ENCODE data around the gene PLK3.

PLK3 gene

DNA sequence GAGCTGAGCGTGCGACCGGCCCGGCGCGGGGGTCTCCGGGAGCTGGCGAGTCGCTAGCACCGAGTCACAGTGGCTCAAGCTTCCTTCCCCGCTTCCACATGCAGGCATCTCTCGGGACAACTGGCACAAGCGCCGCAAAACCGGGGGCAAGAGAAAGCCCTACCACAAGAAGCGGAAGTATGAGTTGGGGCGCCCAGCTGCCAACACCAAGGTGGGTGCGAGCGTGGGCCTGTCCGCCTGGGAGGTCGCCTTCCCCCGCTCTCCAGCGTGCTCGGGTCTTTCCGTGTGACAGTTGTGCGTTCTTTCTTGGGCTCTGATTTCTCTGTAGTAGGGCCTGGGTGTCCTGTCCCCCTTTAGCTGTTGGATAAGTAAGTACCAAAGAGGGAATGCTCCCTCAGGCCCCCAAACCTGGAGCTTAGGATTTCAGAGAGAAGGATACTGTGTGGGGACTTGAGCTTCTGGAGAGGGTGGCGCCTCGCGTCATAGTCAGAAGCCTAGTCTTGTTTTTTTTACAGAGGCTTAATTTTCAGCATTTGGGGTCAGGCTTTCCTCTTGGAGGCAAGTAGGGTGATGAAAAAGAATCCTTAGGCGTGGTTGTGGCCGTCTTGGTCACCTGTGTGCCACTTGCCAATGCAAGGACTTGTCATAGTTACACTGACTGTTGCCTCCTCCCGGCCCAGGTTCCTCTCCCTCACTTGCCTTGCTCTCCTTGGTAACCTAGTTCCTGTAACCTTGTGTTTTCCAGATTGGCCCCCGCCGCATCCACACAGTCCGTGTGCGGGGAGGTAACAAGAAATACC lies 24.0 kb upstream of the PLK3 start:
- DNase-seq (ENCODE audit: extremely low spot score): no peak
- CTCF ChIA-PET: interaction anchor here (0.9 to 3.1 kb wide), 9 partner anchors 9 to 48 kb away, joined by 3 to 13 read pairs (median 4); partner anchors contain the start of genes PLK3 and RNU5D-1
- no peak for TF ChIP-seq CTCF (IDR thresholded peaks at IDR 0.05; ENCODE audit: control extremely low read depth, extremely low read depth, low read depth, missing control alignments)
- POLR2A ChIA-PET: interaction anchor here (0.8 to 2.5 kb wide), 14 partner anchors 8 to 55 kb away, joined by 3 to 12 read pairs (median 7); partner anchors contain the start of genes BEST4, BTBD19, PLK3 and RNU5D-1

DNA sequence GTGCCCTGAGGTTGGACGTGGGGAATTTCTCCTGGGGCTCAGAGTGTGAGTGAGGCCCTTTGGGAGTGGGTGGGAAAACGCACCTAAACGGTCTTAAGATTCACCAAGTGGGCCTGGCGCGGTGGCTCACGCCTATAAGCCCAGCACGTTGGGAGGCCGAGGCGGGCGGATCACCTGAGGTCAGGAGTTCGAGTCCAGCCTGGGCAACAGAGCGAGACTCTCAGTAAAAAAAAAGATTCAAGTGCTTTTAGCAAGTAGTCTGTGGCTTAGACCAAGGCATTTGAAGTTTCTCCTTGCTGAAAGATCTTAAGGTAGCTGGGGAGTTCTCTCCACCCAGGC lies 23.5 kb upstream of the PLK3 start:
- CTCF ChIA-PET: interaction anchor here (1.1 to 3.1 kb wide), 6 partner anchors 9 to 49 kb away, joined by 3 to 13 read pairs (median 4); partner anchors contain the start of gene RNU5D-1

GRCh38 chr1:44777547-44777946 lies 22.6 kb upstream of the PLK3 start:
- TF ChIP-seq CTCF (IDR thresholded peaks at IDR 0.05; ENCODE audit: control extremely low read depth, extremely low read depth, low read depth, missing control alignments): no peak
- no peak for DNase-seq (ENCODE audit: extremely low spot score)
- ChIA-PET POLR2A (no interaction called here), CTCF (interaction anchor here (0.6 to 1.9 kb wide), 5 partner anchors 9 to 23 kb away, joined by 3 to 7 read pairs (median 3); partner anchors contain the start of gene PLK3)

More for the DNA sequence above, 23.5 kb upstream of the PLK3 start:
- TF ChIP-seq CTCF (IDR thresholded peaks at IDR 0.05; ENCODE audit: control extremely low read depth, extremely low read depth, low read depth, missing control alignments): no peak
- POLR2A ChIA-PET: interaction anchor here (1.1 to 2.5 kb wide), 5 partner anchors 9 to 55 kb away, joined by 4 to 12 read pairs (median 11); partner anchors contain the start of gene PLK3
- DNase-seq (ENCODE audit: extremely low spot score): no peak

DNA sequence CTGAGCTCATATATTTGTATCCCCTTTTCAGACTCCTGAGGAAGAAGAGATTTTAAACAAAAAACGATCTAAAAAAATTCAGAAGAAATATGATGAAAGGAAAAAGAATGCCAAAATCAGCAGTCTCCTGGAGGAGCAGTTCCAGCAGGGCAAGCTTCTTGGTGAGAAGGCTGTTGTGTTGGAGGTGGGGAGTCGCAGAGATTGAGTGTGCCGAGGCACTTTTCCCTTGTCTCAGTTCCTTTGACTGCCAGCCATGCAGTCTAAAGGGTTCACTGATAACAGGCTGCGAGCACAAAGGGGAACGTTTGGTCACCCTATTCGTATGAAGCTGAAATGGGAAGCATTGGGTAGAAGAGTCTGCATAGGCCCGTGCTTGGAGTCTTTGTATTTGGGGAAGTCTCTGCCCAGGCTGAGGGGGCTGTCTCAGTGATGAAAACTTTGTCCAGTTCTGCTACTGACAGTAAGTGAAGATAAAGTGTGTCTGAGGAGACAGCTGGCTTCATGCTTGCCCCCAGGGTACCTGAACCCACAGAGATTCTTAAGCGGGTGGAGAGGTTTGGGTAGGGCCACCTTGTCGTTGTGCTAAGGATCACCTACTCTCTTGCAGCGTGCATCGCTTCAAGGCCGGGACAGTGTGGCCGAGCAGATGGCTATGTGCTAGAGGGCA lies 22.1 kb upstream of the PLK3 start:
- ChIA-PET POLR2A (no interaction called here), CTCF (interaction anchor here (0.6 to 1.9 kb wide), 5 partner anchors 9 to 22 kb away, joined by 3 to 7 read pairs (median 3); partner anchors contain the start of gene PLK3)
- DNase-seq (ENCODE audit: extremely low spot score): no peak
- TF ChIP-seq CTCF (IDR thresholded peaks at IDR 0.05; ENCODE audit: control extremely low read depth, extremely low read depth, low read depth, missing control alignments): no peak

DNA sequence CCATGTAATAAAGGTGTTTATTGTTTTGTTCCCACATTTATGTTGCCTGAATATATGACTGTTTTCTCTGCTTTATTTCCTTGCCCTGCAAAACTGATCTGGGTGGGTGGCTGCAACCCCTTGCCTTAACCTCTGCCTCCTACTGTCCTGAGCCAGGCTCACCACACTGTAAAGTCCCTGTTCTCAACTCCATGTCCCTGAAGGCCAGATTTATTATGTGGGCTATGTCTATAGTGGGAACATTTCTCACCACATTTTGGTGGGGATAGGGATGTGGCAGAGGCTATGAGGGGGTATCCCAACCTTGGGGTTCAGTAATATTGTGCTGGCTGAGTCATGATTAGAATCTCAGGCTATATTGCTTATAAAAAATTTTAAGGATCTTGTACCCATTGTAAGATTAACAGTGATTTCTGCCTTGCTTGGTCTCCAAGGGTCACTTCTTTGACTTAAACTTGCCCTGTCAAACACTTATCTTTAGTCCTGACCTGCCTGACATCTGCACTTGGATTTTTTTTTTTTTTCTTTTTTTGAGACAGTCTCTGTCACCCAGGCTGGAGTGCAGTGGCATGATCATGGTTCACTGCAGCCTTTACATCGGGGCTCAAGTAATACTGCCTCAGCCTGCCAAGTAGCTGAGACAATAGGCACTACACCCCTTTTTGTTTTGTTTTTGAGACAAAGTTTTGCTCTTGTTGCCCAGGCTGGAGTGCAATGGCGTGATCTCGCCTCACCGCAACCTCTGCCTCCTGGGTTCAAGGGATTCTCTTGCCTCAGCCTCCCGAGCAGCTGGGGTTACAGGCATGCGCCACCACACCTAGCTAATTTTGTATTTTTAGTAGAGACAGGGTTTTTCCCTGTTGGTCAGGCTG lies 21.2 kb upstream of the PLK3 start:
- ChIA-PET POLR2A (interaction anchor here (0.9 to 1.4 kb wide), 2 partner anchors 10 to 21 kb away, joined by 3 to 5 read pairs; partner anchors contain the start of genes BEST4 and PLK3), CTCF (interaction anchor here (1.2 to 2.8 kb wide), 4 partner anchors 8 to 14 kb away, joined by 3 to 8 read pairs (median 5); partner anchors contain the start of gene BEST4)
- no peak for TF ChIP-seq CTCF (IDR thresholded peaks at IDR 0.05; ENCODE audit: control extremely low read depth, extremely low read depth, low read depth, missing control alignments)
- DNase-seq (ENCODE audit: extremely low spot score): no peak
